ENCODE measurements around the gene RBM26.

- TF ChIP-seq USF1 (IDR thresholded peaks at IDR 0.05), result no peak
- TF ChIP-seq TAF1 (IDR thresholded peaks at IDR 0.05; ENCODE audit: low read depth), result no peak
- no peak for TF ChIP-seq REST (IDR thresholded peaks at IDR 0.05; ENCODE audit: low read depth)
- TF ChIP-seq RAD21 (IDR thresholded peaks at IDR 0.05; ENCODE audit: low read depth), result no peak
- no peak for TF ChIP-seq EP300 (IDR thresholded peaks at IDR 0.05; ENCODE audit: borderline replicate concordance)
- TF ChIP-seq CREB1 (IDR thresholded peaks at IDR 0.05; ENCODE audit: low read depth), result no peak
- TF ChIP-seq CEBPB (IDR thresholded peaks at IDR 0.05), result no peak
- no peak for TF ChIP-seq YY1 (IDR thresholded peaks at IDR 0.05; ENCODE audit: low read depth)
- no peak for TF ChIP-seq FOXM1 (IDR thresholded peaks at IDR 0.05; ENCODE audit: borderline replicate concordance, low read depth)
- TF ChIP-seq TEAD4 (IDR thresholded peaks at IDR 0.05), result no peak
- TF ChIP-seq MAX (IDR thresholded peaks at IDR 0.05), result no peak
- TF ChIP-seq EGR1 (IDR thresholded peaks at IDR 0.05), result no peak
- TF ChIP-seq TCF12 (IDR thresholded peaks at IDR 0.05; ENCODE audit: low read depth), result no peak
Observed at GRCh38 chr13:79365981-79366380, 40.1 kb downstream of the RBM26 start.
